Sigmoid colon (tissue), 3 donors: ENCODE data around the gene PCLO.

Source experiments
- POLR2A ChIP-seq, 2 donors: fragments of 450-650 bp; IDR thresholded peaks; one replicate each; pipeline ENCODE4 v1.6.1; 2016; ENCODE audit warnings: antibody characterized with exemption in 2 of 2, mild to moderate bottlenecking in 2 of 2, moderate library complexity in 2 of 2
- TF ChIP-seq, protein P1 (sequence below), 4 experiments: fragments of 450-650 bp in 3 of 4; fragments of 200-600 bp in 1 of 4; IDR thresholded peaks; one replicate each; pipeline ENCODE4 v1.5.1; 2016 to 2019; ENCODE audit warnings: antibody characterized with exemption in 4 of 4, mild to moderate bottlenecking in 3 of 4, moderate library complexity in 2 of 4

- TF ChIP-seq, protein P1, sequence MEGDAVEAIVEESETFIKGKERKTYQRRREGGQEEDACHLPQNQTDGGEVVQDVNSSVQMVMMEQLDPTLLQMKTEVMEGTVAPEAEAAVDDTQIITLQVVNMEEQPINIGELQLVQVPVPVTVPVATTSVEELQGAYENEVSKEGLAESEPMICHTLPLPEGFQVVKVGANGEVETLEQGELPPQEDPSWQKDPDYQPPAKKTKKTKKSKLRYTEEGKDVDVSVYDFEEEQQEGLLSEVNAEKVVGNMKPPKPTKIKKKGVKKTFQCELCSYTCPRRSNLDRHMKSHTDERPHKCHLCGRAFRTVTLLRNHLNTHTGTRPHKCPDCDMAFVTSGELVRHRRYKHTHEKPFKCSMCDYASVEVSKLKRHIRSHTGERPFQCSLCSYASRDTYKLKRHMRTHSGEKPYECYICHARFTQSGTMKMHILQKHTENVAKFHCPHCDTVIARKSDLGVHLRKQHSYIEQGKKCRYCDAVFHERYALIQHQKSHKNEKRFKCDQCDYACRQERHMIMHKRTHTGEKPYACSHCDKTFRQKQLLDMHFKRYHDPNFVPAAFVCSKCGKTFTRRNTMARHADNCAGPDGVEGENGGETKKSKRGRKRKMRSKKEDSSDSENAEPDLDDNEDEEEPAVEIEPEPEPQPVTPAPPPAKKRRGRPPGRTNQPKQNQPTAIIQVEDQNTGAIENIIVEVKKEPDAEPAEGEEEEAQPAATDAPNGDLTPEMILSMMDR (IDR thresholded peaks at IDR 0.05) = no peak
- TF ChIP-seq POLR2A (IDR thresholded peaks at IDR 0.05) = no peak
Observed at GRCh38 chr7:82789883-82790609, 372.6 kb downstream of the PCLO start.
